Measurements from ENCODE around the gene VEGFA.

VEGFA gene

DNA sequence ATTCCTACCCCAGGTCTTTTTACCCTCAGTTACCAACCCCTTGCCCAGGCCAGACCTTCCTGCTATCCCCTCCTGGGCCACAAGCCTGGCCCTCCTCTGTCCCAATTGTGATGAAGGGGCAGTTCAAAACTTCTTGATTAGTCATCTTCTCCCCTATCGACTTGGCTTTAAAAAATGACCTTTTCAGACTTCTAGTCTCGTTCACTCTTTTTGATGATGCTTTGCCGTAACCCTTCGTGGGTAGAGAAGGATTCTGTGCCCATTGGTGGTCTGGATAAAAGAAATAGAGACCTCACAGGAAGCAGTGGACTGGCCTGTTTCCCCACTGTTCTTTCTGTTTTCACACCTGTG lies 5.5 kb downstream of the VEGFA start:
- no peak overlapping the region for H3K4me3 ChIP-seq (ENCODE audit: control insufficient read depth, low read depth, low read length)
- DNase-seq (ENCODE audit: low read depth): no peak
- TF ChIP-seq, protein P1, sequence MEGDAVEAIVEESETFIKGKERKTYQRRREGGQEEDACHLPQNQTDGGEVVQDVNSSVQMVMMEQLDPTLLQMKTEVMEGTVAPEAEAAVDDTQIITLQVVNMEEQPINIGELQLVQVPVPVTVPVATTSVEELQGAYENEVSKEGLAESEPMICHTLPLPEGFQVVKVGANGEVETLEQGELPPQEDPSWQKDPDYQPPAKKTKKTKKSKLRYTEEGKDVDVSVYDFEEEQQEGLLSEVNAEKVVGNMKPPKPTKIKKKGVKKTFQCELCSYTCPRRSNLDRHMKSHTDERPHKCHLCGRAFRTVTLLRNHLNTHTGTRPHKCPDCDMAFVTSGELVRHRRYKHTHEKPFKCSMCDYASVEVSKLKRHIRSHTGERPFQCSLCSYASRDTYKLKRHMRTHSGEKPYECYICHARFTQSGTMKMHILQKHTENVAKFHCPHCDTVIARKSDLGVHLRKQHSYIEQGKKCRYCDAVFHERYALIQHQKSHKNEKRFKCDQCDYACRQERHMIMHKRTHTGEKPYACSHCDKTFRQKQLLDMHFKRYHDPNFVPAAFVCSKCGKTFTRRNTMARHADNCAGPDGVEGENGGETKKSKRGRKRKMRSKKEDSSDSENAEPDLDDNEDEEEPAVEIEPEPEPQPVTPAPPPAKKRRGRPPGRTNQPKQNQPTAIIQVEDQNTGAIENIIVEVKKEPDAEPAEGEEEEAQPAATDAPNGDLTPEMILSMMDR (IDR thresholded peaks at IDR 0.05; ENCODE audit: control insufficient read depth, insufficient read depth, low read depth, low read length, missing control alignments): no peak

DNA sequence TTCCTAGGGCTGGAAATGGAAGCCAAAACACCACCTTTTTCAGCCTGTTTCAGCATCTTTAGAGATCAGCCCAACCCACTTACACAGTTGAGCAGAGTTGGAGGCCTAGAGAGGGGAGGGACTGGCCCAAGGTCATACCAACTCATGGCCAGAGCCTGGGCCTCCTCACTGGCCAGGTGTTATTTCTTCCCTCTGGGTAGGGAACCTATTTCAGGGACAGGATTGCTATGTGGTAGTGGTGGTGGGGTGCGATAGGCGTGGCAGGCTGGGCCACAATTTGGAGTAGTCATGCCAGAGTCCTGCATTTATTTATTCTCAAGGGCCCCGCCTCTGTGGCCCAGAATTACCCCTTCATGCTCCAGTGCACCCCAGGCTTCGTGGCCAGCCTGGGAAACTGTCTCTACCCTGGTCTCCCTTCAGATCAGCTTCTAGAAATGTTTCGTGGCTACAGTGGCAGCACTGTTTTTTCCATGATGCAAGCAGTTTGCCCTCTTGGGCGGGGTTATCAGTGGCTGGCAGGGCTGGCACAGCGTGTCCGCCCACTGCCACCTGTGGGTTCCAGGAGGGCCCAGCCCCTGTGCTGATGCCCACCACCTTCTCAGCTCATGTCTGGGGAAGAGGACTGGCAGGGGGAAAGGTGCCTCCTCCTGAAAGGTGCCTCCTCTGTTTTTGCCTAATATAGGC lies 6.2 kb downstream of the VEGFA start:
- no peak overlapping the region for H3K4me3 ChIP-seq (ENCODE audit: control insufficient read depth, low read depth, low read length)
- DNase-seq (ENCODE audit: low read depth): no peak
- TF ChIP-seq, protein P1 (IDR thresholded peaks at IDR 0.05; ENCODE audit: control insufficient read depth, insufficient read depth, low read depth, low read length, missing control alignments): no peak

DNA sequence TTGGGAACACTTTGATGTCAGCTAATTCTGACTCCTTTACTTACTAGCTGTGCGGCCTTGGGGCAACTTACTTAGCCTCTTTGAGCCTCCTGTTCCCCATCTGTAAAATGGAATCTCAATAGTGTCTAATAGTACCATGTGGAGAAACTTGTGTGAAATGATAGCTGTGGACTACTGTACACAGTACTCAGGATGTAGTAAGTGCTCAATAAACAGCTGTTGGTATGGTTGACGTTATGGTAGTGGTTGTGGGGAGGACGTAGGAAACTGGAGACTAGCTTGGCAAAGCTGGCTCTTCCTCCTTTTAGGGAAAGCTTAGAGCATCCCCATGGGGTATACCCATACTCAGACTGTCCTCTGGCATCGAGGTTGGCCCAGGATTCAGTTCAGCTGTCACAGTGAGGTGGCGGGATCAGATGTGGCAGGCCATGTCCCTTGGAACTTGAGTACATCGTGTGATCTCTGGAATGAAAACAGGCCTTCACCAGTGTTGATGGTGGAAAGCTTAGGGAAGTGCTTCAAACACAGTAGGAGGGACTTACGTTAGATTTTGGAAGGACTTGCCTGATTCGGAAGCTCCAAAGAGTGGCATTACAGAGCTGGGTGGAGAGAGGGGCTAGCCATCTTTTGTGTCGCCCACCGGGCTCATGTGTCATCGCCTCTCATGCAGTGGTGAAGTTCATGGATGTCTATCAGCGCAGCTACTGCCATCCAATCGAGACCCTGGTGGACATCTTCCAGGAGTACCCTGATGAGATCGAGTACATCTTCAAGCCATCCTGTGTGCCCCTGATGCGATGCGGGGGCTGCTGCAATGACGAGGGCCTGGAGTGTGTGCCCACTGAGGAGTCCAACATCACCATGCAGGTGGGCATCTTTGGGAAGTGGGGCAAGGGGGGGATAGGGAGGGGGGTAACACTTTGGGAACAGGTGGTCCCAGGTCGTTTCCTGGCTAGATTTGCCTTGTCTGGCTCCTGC lies 7.1 kb downstream of the VEGFA start:
- no peak for DNase-seq (ENCODE audit: low read depth)
- no peak overlapping the region for H3K4me3 ChIP-seq (ENCODE audit: control insufficient read depth, low read depth, low read length)
- TF ChIP-seq, protein P1 (IDR thresholded peaks at IDR 0.05; ENCODE audit: control insufficient read depth, insufficient read depth, low read depth, low read length, missing control alignments): no peak

DNA sequence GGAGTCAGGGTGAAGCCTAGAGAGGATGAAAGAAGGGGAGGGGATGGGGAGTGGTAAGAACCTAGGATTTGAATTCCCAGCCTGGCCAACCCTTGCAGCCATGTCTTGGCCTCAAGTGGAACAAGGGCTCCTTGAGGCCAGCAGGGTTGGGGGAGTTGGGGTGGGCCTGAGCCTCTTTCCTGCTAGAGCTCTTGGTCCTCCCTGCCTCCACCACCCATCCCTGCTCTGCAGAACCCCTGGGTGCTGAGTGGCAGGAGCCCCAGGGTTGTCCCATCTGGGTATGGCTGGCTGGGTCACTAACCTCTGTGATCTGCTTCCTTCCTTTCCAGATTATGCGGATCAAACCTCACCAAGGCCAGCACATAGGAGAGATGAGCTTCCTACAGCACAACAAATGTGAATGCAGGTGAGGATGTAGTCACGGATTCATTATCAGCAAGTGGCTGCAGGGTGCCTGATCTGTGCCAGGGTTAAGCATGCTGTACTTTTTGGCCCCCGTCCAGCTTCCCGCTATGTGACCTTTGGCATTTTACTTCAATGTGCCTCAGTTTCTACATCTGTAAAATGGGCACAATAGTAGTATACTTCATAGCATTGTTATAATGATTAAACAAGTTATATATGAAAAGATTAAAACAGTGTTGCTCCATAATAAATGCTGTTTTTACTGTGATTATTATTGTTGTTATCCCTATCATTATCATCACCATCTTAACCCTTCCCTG lies 8.3 kb downstream of the VEGFA start:
- no peak for DNase-seq (ENCODE audit: low read depth)
- H3K4me3 ChIP-seq (ENCODE audit: control insufficient read depth, low read depth, low read length): no peak overlapping the region
- TF ChIP-seq, protein P1 (IDR thresholded peaks at IDR 0.05; ENCODE audit: control insufficient read depth, insufficient read depth, low read depth, low read length, missing control alignments): no peak

DNA sequence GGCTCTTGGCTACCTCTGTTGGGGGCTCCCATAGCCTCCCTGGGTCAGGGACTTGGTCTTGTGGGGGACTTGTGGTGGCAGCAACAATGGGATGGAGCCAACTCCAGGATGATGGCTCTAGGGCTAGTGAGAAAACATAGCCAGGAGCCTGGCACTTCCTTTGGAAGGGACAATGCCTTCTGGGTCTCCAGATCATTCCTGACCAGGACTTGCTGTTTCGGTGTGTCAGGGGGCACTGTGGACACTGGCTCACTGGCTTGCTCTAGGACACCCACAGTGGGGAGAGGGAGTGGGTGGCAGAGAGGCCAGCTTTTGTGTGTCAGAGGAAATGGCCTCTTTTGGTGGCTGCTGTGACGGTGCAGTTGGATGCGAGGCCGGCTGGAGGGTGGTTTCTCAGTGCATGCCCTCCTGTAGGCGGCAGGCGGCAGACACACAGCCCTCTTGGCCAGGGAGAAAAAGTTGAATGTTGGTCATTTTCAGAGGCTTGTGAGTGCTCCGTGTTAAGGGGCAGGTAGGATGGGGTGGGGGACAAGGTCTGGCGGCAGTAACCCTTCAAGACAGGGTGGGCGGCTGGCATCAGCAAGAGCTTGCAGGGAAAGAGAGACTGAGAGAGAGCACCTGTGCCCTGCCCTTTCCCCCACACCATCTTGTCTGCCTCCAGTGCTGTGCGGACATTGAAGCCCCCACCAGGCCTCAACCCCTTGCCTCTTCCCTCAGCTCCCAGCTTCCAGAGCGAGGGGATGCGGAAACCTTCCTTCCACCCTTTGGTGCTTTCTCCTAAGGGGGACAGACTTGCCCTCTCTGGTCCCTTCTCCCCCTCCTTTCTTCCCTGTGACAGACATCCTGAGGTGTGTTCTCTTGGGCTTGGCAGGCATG lies 9.2 kb downstream of the VEGFA start:
- H3K4me3 ChIP-seq (ENCODE audit: control insufficient read depth, low read depth, low read length): no peak overlapping the region
- no peak for DNase-seq (ENCODE audit: low read depth)
- TF ChIP-seq, protein P1 (IDR thresholded peaks at IDR 0.05; ENCODE audit: control insufficient read depth, insufficient read depth, low read depth, low read length, missing control alignments): no peak

DNA sequence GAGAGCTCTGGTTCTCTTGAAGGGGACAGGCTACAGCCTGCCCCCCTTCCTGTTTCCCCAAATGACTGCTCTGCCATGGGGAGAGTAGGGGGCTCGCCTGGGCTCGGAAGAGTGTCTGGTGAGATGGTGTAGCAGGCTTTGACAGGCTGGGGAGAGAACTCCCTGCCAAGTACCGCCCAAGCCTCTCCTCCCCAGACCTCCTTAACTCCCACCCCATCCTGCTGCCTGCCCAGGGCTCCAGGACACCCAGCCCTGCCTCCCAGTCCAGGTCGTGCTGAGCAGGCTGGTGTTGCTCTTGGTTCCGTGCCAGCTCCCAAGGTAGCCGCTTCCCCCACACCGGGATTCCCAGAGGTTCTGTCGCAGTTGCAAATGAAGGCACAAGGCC lies 9.8 kb downstream of the VEGFA start:
- no peak overlapping the region for H3K4me3 ChIP-seq (ENCODE audit: control insufficient read depth, low read depth, low read length)
- DNase-seq (ENCODE audit: low read depth): no peak
- TF ChIP-seq, protein P1 (IDR thresholded peaks at IDR 0.05; ENCODE audit: control insufficient read depth, insufficient read depth, low read depth, low read length, missing control alignments): no peak
